ENCODE measurements around the gene SLC2A3.
"Not testable (repeated sequence)": the region's sequence is repeated elsewhere in the genome, so short reads cannot be mapped to it uniquely, and the experiment has no call there.

GRCh38 chr12:7880952-7881735 lies 54.8 kb downstream of the SLC2A3 start:
- TF ChIP-seq CTCF (IDR thresholded peaks at IDR 0.05; ENCODE audit: low read depth, low read length); EZH2phosphoT487 (IDR thresholded peaks at IDR 0.05; ENCODE audit: low read depth): not testable (repeated sequence)
